ENCODE data around the gene PAQR4. TPM values are rescaled to one million over a fixed set of nuclear protein-coding genes. Genes with fewer than 3 reads are reported as not detected.

Gene PAQR4
- polyA plus RNA-seq, 1 of the 3 experiments (the other 2 are of a cell fraction) = 8.8 TPM

GRCh38 chr16:3003582-3004270 lies 34.6 kb downstream of the PAQR4 start (continued):
- TF ChIP-seq REST (IDR thresholded peaks at IDR 0.05; ENCODE audit: low read depth, low read length) (no peak), YY1 (IDR thresholded peaks at IDR 0.05; ENCODE audit: low read depth) (no peak), IRF3 (IDR thresholded peaks at IDR 0.05; ENCODE audit: low read depth, low read length) (peak; percentile 73), EP300 (IDR thresholded peaks at IDR 0.05; ENCODE audit: borderline replicate concordance in 1 of 2, low read depth in 1 of 2, low read length in 1 of 2) (no peak), ELF1 (IDR thresholded peaks at IDR 0.05) (no peak), RCOR1 (IDR thresholded peaks at IDR 0.05; ENCODE audit: low read length) (0 out of 2 replicates have a peak, but pooled peaks have one; percentile 28), MEF2A (IDR thresholded peaks at IDR 0.05; ENCODE audit: borderline replicate concordance, low read depth) (no peak), TAF1 (IDR thresholded peaks at IDR 0.05; ENCODE audit: borderline replicate concordance, low read depth, low read length) (no peak), EZH2phosphoT487 (IDR thresholded peaks at IDR 0.05; ENCODE audit: borderline replicate concordance, low read depth) (no peak), CTCF (IDR thresholded peaks at IDR 0.05) (peak; percentile 51), TCF12 (IDR thresholded peaks at IDR 0.05) (0 out of 2 replicates have a peak, but pooled peaks have one; percentile 0), USF1 (IDR thresholded peaks at IDR 0.05; ENCODE audit: borderline replicate concordance, low read depth) (no peak), RAD21 (IDR thresholded peaks at IDR 0.05; ENCODE audit: low read length) (peak; percentile 75), PBX3 (IDR thresholded peaks at IDR 0.05) (peak; percentile 95), MAX (IDR thresholded peaks at IDR 0.05; ENCODE audit: low read depth) (peak; percentile 24; the same call in 1 of the 2 replicates), SMC3 (IDR thresholded peaks at IDR 0.05; ENCODE audit: low read depth, low read length) (peak; percentile 55), CHD2 (IDR thresholded peaks at IDR 0.05; ENCODE audit: low read length, partially characterized antibody) (peak; percentile 86), FOXM1 (IDR thresholded peaks at IDR 0.05; ENCODE audit: low read depth) (no peak), MXI1 (IDR thresholded peaks at IDR 0.05; ENCODE audit: low read depth, low read length) (peak; percentile 46)

Measured in SK-N-SH (cell line).